Osteoblast (primary cell): Measurements from ENCODE around the gene FGF3. TPM values are rescaled to one million over a fixed set of nuclear protein-coding genes. Genes with fewer than 3 reads are reported as not detected.

ENCODE experiments used
- DNase-seq: peaks from one replicate; pipeline ENCODE4 v3.0.0; 2011; ENCODE audit warnings: low spot score, mixed read lengths; ENCODE audit not compliant: insufficient read length; ENCODE audit errors: missing footprints
- H2AFZ ChIP-seq: 2 replicates; pipeline ENCODE4 v1.6.0; 2011; ENCODE audit warnings: mild to moderate bottlenecking, low read length
- H3K27ac ChIP-seq: 2 replicates; pipeline ENCODE4 v1.5.1; 2011; ENCODE audit warnings: mild to moderate bottlenecking, low read depth, low read length, moderate library complexity
- H3K27me3 ChIP-seq: 2 replicates; pipeline ENCODE4 v1.6.0; 2012; ENCODE audit warnings: mild to moderate bottlenecking, control low read depth, inconsistent platforms, low read length, moderate library complexity; ENCODE audit not compliant: insufficient read depth
- H3K36me3 ChIP-seq: 2 replicates; pipeline ENCODE4 v1.5.1; 2011; ENCODE audit warnings: mild to moderate bottlenecking, low read length, control low read depth, moderate library complexity; ENCODE audit not compliant: insufficient read depth
- H3K4me1 ChIP-seq: 2 replicates; pipeline ENCODE4 v1.5.1; 2011; ENCODE audit warnings: mild to moderate bottlenecking, low read length, control low read depth, moderate library complexity; ENCODE audit not compliant: insufficient read depth
- H3K4me2 ChIP-seq: 2 replicates; pipeline ENCODE4 v1.6.0; 2011; ENCODE audit warnings: mild to moderate bottlenecking, low read length; ENCODE audit not compliant: insufficient read depth
- H3K4me3 ChIP-seq: fragments of 200-600 bp; sonication (generic); 3 replicates; pipeline ENCODE4 v1.5.1; 2012; ENCODE audit warnings: mild to moderate bottlenecking, low read length, inconsistent platforms; ENCODE audit not compliant: insufficient read depth
- H3K79me2 ChIP-seq: 2 replicates; pipeline ENCODE4 v1.6.0; 2012; ENCODE audit warnings: mild to moderate bottlenecking, low read length, control low read depth, inconsistent platforms; ENCODE audit not compliant: insufficient read depth
- H3K9me3 ChIP-seq: 2 replicates; pipeline ENCODE4 v1.5.1; 2011; ENCODE audit warnings: low read depth, low read length, control low read depth
- H4K20me1 ChIP-seq: 2 replicates; pipeline ENCODE4 v1.6.0; 2012; ENCODE audit warnings: mild to moderate bottlenecking, low read length, control low read depth; ENCODE audit not compliant: insufficient read depth
- total RNA-seq: library from RNA; depleted of rRNA; stranded (reverse); fragments of >200 nt; gene quantifications from 2 replicates; pipeline ENCODE4 v1.2.3, GENCODE V29; 2012
- TF ChIP-seq, protein P1 (sequence below): IDR thresholded peaks from 2 replicates; pipeline ENCODE4 v1.5.1; 2011; ENCODE audit warnings: mild to moderate bottlenecking, low read depth, low read length, moderate library complexity; ENCODE audit errors: extremely low read depth

FGF3 gene
- total RNA-seq, 1 donor, result not detected

- Histone ChIP-seq H3K4me3 (no peak overlapping the region), H3K27me3 (peaks cover 14% of the 10 kb centered on the region), H4K20me1 (no peaks in the 10 kb centered on the region), H3K9me3 (no peaks in the 10 kb centered on the region), H3K4me1 (no peaks in the 10 kb centered on the region), H3K4me2 (no peak overlapping the region), H3K36me3 (no peaks in the 10 kb centered on the region), H2AFZ (no peak overlapping the region), H3K79me2 (no peaks in the 10 kb centered on the region), H3K27ac (no peak overlapping the region)
- TF ChIP-seq, protein P1, sequence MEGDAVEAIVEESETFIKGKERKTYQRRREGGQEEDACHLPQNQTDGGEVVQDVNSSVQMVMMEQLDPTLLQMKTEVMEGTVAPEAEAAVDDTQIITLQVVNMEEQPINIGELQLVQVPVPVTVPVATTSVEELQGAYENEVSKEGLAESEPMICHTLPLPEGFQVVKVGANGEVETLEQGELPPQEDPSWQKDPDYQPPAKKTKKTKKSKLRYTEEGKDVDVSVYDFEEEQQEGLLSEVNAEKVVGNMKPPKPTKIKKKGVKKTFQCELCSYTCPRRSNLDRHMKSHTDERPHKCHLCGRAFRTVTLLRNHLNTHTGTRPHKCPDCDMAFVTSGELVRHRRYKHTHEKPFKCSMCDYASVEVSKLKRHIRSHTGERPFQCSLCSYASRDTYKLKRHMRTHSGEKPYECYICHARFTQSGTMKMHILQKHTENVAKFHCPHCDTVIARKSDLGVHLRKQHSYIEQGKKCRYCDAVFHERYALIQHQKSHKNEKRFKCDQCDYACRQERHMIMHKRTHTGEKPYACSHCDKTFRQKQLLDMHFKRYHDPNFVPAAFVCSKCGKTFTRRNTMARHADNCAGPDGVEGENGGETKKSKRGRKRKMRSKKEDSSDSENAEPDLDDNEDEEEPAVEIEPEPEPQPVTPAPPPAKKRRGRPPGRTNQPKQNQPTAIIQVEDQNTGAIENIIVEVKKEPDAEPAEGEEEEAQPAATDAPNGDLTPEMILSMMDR, result no peak
- no peak for DNase-seq
Measured at GRCh38 chr11:69860796-69861445, 41.7 kb upstream of the FGF3 start.

DNA sequence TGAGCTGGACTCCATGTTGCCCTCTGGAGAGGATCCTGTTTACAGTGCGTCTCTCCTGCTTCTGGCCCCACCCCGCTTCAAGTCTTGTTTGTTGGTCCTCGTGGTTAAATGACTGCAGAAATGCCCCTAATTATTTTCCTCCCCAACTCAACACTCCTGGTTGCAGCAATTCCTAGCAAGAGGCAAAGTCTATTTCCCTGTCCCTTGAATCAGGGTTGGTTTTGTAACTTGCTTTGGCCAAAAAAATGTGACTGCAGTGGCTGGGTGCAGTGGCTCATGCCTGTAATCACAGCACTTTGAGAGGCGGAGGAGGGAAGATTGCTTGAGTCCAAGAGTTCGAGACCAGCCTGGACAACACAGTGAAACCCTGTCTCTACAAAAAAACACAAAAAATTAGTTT is 41.0 kb upstream of the FGF3 start:
- Histone ChIP-seq H3K4me2 (no peak overlapping the region), H3K9me3 (no peaks in the 10 kb centered on the region), H3K36me3 (no peaks in the 10 kb centered on the region), H2AFZ (no peak overlapping the region), H3K79me2 (no peaks in the 10 kb centered on the region), H3K27me3 (peaks cover 14% of the 10 kb centered on the region), H4K20me1 (no peaks in the 10 kb centered on the region), H3K4me1 (no peaks in the 10 kb centered on the region), H3K4me3 (no peak overlapping the region), H3K27ac (no peak overlapping the region)
- no peak for DNase-seq
- TF ChIP-seq, protein P1, result no peak

DNA sequence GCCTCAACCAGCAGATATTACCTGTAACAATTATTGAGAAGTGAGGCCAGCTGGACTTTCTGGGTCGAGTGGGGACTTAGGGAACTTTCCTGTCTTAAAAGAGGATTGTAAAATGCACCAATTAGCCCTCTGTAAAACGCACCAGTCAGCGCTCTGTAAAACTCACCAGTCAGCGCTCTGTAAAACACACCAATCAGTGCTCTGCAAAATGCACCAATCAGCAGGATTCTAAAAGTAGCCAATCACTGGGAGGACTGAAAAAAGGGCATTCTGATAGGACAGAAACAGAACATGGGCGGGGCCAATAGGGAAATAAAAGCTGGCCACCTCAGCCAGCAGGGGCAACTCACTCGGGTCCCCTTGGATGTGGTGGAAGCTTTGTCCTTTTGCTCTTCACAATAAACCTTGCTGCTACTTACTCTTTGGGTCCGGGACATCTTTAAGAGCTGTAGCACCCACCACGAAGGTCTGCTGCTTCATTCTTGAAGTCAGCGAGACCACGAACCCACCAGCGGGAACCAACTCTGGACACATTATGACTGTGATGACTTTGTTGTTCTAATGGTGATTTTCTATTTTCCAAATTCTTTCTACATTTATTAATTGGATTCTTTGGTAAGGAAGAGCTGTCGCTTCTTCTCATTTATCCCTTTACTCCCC is 40.2 kb upstream of the FGF3 start:
- TF ChIP-seq, protein P1, result no peak
- DNase-seq, result no peak
- H2AFZ ChIP-seq, result no peak overlapping the region
- no peaks in the 10 kb centered on the region for H3K9me3 ChIP-seq
- H3K4me2 ChIP-seq, result no peak overlapping the region
- H3K79me2 ChIP-seq, result no peaks in the 10 kb centered on the region
- H3K27ac ChIP-seq, result no peak overlapping the region
- no peak overlapping the region for H3K4me3 ChIP-seq
- H3K4me1 ChIP-seq, result no peaks in the 10 kb centered on the region
- H3K36me3 ChIP-seq, result no peaks in the 10 kb centered on the region
- no peaks in the 10 kb centered on the region for H4K20me1 ChIP-seq
- peaks cover 14% of the 10 kb centered on the region for H3K27me3 ChIP-seq

DNA sequence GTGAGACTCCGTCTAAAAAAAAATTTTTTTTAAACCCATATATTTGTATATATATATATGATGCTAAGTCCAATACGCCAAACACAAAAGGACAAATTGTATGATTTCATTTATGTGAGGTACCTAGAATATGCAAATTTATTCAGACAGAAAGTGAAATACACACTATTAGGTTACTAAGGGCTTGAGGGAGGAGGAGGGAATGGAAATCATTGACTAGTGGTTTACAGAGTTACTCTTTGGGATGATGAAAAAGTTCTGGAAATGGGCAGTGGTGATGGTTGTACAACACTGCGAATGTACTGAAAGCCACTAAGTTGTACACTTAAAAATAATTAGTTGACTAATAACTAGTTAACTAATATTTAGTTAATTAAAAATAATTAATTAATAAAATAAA is 36.2 kb upstream of the FGF3 start:
- Histone ChIP-seq H2AFZ (no peak overlapping the region), H3K4me3 (no peak overlapping the region), H3K79me2 (no peaks in the 10 kb centered on the region), H3K4me1 (no peaks in the 10 kb centered on the region), H3K4me2 (no peak overlapping the region), H3K9me3 (no peaks in the 10 kb centered on the region), H3K36me3 (no peaks in the 10 kb centered on the region), H3K27me3 (peaks cover 10% of the 10 kb centered on the region), H3K27ac (no peak overlapping the region), H4K20me1 (no peaks in the 10 kb centered on the region)
- no peak for DNase-seq
- TF ChIP-seq, protein P1, result no peak
